Heart left ventricle (tissue), 13 donors: ENCODE results near the gene ADARB1.

ENCODE experiments used
- POLR2A ChIP-seq, 2 donors: fragments of 450-650 bp; IDR thresholded peaks; one replicate each; pipeline ENCODE4 v1.6.1; 2017; ENCODE audit warnings: antibody characterized with exemption in 2 of 2, mild to moderate bottlenecking in 2 of 2, moderate library complexity in 2 of 2
- TF ChIP-seq, protein P1 (sequence below), 12 donors: fragments of 200-600 bp; sonication (generic) in 4 of 12; IDR thresholded peaks; one replicate each; pipeline versions ENCODE4 v1.5.0 to v1.8.0; 2018 to 2022; ENCODE audit warnings: antibody characterized with exemption in 12 of 12, mild to moderate bottlenecking in 5 of 12
- donor health status: ischemic (EF 13 %, LVEDD 7.1; RV severe dilation, severe dysfunction).
- donor health status: DM: no; HTN: yes; CAD: no.
- donor health status: DM: no; HTN: no; CAD: no.
- donor health status: ischemic (EF 25% LVEDD 6.9; RV normal size, moderate dysfunction).
- donor health status: ischemic (EF 25% LVEDD 5.7; RV mildly dilated, moderate dysfunction).
- donor health status: ischemic (EF 35%, LVEDD 5.7; RV mildly dilated, moderate dysfunction).
- donor health status: nonischemic (EF 11% LVEDD 7.7; RV severe dilation, severe dysfunction).
- donor health status: DM: yes; HTN: yes; CAD: no.
- donor health status: PGD.
- donor health status: ischemic (EF 29% LVEDD 5.4; RV normal size, mild dysfunction).
- donor health status: nonischemic (EF 23%, LVEDD 6.1; RV moderate dilation, normal function).

DNA sequence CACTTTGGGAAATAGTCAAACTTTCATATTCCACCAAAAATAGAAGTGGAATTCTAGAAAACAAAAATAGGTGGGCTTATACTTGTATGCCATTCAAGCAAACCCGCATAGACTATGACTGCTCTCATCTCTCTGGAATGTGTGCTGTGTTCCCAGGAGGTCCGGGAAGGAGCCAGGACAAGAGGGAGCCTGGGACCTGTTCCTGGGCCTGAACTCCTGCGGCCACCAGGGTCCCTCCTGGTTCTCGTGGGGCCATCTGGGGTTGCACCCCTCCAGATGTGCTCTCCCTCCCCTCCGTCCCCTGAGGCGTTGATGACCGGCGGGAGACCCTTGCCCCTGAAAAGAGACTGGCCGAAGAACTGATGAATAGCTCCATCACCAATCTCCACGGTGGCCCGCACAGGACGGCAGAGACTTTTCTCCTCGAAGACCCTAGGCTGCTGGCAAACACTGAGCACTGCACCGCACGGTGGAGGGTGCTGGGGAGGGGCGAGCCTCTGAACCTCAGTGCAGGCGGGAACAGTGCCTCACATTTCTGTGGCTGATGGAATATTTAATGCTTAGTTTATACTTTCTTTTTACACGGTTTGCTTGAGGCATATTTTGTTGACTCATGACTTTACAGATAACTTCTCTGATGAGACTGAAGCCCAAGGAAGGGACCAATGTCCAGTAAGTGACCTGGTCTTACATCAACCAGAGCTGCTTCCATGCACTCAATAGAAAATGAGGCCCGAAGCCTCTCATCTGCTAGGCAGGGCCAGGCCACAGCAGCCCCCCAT lies 9.6 kb upstream of the ADARB1 start:
- TF ChIP-seq, protein P1, sequence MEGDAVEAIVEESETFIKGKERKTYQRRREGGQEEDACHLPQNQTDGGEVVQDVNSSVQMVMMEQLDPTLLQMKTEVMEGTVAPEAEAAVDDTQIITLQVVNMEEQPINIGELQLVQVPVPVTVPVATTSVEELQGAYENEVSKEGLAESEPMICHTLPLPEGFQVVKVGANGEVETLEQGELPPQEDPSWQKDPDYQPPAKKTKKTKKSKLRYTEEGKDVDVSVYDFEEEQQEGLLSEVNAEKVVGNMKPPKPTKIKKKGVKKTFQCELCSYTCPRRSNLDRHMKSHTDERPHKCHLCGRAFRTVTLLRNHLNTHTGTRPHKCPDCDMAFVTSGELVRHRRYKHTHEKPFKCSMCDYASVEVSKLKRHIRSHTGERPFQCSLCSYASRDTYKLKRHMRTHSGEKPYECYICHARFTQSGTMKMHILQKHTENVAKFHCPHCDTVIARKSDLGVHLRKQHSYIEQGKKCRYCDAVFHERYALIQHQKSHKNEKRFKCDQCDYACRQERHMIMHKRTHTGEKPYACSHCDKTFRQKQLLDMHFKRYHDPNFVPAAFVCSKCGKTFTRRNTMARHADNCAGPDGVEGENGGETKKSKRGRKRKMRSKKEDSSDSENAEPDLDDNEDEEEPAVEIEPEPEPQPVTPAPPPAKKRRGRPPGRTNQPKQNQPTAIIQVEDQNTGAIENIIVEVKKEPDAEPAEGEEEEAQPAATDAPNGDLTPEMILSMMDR (IDR thresholded peaks at IDR 0.05), result no peak
- TF ChIP-seq POLR2A (IDR thresholded peaks at IDR 0.05), result no peak
